ENCODE measurements around the gene PHF19. TPM values are rescaled to one million over a fixed set of nuclear protein-coding genes. Genes with fewer than 3 reads are reported as not detected.

Gene PHF19
- 73.2 and 73.4 TPM in 2 replicates for total RNA-seq (2014; rRNA removed; shearing (Covaris generic))

DNA sequence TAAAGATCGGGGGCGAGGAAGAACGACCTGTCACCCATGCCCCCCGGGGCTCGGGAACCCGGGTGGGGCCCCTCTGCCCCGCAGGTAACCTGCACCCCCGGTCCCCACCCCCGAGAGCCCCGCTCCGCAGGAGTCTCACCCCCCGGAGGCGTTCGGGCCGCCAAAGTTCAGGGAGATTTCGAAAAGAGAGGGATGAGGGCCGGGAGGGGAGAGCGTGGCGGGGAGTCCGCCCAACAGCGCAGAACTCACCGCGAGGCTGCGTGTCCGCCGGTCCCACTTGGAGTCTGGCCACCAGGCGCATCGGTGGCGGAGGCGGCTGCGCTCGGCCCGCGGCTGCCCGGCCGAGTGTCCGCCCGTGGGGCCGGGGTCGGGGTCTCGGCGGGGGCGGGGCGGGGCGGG lies at the start of gene PHF19:
PHF19 (minus strand) TSS at position 347 of the 399 bp plus-strand sequence. CDS start 2,447 bp downstream, outside the sequence.
- DNase-seq (ENCODE audit: low read depth) = peak; percentile 53

DNA sequence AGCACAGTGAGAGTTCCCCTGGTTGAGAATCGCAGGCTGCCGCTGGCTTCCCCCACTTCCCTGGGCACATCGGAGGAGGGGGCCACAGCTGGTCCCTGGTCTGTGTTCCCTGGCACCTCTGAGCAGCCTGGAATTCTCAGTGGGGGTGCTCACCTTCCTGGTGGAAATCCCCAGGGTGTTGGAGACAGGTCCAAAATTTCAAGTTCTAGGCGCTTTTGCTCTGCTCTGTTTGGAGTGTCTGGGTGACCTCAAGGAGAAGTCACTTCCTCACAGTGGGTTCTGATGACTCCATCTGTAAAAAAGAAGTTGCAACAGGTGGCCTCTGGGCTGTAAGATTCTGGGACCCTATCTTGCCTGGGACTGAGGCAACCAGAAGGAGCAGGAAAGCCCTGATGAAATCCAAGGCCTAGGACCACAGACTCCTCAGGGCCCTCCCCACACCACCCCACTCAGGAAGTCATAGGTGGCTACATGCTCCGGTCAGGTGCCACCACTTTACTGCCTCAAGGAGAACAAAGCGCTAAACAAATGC lies 49.5 kb upstream of the PHF19 start, which contains the start of gene TRAF1:
TRAF1 (minus strand) TSS at position 400 of the 532 bp plus-strand sequence. CDS start 721 bp downstream, outside the sequence.
- peak; percentile 27 for DNase-seq (ENCODE audit: low read depth)

DNA sequence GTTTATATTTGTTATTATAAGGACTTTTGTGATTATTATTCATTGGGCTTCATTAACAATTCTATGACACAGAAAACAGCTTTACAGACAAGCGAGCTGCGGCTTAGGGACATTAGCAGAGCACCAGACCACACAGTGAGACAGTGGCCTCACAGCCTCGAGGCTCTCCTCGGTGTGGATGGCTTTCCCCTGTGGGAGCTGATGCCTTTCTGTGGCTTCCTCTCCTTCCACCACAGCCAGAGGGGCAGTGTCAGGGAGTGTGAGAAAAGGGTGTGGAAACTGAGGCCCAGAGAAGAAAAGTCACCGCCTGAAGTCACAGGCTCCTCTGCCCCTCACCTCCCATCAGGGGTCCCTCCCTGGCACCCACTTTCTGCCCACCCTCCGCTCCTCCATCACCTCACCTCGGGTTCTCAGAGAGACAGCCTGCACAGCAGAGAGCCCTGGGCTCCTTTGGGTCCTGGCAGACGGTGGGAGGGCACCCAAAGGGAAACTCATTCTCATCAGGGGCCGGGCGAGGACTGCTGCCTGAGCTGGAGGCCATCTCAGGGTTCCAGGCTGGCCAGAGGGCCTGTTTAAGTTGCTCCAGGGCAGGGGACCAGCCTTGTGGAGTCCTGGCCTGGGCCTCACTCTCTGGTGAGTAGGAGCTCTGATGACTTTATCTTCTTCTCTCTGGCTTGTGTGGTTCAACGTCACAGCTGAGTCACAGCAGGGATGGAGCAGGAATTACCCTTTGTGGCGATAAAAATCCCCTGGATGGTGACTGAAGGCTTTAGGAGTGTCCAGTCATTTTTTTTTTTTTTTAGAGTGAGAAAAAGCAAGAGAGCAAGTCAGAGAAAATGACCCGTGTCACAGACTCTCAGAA lies 48.8 kb upstream of the PHF19 start:
- peak; percentile 96 for DNase-seq (ENCODE audit: low read depth)

DNA sequence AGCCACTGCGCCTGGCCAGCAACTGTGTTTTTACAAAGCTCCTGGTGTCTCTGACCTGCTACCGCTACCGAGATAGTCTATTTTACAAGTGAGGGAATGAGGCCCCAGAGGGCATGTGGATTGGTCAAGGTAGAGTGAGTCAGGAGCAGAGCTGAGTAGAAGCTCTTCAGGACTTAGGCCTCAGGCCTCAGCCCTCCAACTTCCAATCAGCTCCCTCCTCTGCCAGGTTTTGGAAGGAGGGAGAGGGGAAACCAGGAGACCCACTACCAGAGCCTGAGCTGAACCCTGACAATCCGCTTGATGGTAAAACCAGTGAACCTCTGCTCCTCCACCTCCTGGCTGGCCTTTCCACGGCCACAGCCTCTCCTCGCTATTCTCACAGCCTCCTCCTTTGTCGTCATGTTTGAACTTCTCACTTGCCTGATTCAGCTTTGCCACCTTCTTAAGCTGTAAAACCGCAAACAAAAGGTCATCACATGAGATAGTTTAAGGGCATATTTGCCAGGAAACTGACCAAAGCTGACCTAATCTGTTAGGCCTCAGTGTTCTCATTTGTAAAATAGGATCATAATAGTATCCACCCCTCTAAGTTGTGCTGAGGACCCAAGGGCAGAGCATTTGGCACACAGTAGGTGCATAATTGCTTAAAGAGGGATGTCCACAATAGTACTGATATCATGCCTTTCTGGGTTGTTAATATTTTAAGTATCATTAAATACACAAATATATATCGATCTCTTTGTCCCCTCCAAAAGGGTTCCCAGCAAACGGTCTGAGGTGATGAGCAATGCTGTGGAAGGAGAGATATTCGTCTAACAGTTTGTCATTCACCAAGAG lies 47.9 kb upstream of the PHF19 start:
- DNase-seq (ENCODE audit: low read depth) = peak; percentile 87

DNA sequence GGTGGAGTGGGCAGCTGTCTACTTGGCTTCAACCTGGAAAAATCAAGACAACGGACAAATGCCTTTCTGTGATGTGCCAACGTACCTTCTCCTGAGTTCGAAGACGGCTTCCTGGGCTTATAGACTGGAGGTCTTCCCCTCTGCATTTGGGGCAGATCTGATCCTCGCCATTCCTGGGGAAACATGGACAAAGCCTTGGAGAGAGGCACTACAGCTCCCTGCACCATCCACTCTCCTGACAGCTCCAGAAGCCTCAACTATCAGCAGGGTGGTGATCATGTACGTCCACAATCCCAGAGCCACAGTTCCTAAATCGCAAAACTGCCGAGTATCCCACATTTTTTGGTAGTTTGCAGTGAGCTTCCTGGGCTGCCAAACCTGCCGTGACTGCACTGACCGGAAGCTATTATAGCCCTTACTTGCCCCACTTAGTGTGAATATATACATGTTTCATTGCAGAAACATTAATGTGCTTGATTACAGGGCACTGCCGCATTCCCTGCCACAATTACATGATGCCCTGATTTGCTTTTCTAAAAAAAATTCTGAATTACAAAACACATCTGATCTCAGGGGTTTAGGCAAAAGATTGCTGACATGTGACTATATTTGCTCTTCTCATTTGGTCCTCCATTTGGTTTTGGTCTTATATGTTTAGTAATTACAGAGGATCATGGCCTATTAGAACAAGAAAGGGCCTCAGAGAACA lies 46.8 kb upstream of the PHF19 start:
- no peak for DNase-seq (ENCODE audit: low read depth)

DNA sequence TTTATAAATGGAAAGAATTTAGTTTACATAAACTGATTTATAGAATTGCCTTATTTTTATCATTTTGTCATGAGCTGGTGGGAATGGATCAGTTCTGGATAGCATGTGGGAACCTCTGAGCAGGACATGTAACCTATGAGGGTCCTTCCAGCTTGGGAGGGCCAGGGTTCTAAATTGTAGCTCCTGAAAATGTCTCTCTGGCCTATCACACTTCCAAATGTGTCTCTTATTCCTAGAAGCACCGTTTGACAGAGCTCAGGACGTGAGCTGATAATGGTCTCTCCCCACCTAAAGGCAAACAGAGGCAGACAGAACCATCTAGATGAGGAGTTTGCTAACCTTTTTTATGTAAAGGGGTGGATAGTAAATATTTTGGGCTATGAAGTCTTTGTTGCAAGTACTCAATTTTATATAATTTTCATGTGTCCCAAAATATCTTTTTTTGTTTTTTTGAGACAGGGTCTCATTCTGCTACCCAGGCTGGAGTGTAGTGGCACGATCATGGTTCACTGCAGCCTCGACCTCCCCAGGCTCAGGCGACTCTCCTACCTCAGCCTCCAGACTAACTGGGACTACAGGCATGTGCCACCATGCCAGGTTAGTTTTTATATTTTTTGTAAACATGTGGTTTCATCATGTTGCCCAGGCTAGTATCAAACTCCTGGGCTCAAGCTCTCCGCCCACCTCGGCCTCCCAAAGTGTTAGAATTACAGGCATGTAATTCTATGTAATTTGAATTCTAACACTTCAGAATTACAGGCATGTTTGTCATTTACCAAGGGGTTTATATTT lies 45.6 kb upstream of the PHF19 start:
- no peak for DNase-seq (ENCODE audit: low read depth)

DNA sequence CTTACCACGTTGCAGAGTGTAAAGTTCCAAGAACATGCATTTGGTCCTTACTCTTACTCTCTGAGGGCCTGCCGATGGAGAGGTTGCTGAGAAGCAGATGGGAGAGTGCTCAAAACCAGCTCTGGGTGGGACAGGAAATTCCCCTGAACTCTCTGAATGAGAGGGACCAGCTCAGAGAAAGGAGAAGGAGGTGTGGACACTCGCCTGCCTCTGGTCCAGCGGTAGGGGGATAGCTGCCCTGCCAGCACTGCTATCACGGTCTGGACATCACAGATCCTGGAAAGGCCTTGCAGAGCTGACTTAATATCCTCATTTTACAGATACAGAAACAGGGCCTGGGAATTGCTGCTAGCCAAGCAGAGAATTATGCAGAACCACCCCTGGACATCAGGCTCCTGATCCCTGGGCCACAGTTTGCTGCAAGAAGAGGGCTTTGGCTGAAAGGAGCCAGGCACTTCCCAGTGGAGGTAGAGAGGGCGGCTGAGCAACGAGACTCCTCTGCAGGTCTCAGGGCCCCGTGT lies 44.7 kb upstream of the PHF19 start:
- no peak for DNase-seq (ENCODE audit: low read depth)

DNA sequence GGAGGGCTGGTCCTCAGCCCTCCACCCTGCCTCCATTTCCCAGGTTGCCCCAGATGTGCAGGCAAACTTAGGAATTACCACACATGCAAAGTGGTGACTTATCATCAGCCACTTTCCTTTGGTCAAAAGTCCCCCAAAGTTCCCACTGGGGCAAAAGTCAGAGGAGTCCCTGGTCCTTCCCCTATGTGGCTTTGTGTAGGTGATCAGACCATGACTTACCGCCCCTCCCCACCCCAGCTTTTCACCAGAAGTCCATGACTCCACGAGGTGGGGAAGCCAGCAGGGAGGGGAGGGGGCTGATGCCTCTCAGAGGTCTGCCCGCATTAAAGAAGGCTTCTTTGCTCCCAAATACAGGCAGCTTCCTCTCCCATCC lies 43.8 kb upstream of the PHF19 start:
- no peak for DNase-seq (ENCODE audit: low read depth)

DNA sequence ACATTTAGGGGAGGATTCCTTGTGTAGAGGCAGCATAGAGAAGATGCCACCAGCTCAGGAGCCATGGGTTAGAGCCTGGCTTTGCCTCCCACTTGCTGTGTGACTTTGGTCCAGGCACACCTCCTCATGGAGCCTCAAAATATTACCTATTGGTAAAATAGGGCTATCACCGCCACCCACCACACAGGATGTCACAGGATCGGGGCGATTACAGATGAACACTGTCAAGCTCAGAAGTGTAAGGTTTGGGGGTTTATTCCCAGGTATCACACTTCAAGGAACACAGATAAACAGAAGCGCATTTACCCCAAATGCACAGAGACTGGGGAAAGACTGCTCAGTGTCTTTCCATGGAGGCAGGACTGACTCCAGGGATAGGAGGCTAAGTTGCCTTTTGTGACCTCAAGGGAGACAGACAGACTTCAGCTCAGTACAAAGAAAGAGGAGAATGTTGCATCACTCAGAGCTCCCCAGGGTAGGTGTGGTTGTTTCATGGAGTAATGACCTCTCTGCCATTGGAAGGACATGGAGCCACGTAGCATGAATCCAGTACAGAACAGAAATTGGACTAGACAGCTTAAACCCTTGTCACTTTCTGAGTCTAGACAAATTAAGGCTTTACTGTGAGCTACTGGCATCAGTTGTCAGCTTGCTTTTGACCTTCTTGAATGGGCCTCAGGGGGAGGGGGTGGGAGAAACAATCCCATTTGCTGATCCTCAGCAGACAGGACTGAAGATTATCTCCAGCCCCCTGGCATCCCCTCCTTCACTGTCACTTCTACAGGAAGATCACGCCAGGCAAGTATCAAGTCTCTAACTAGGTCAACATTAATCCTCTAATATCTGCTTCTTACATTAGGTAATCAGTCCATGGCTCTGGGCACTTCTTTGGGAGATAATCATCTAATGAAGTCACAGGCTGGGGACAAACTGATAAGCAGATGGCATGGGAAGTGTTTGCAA lies 43.1 kb upstream of the PHF19 start:
- DNase-seq (ENCODE audit: low read depth) = peak; percentile 35

DNA sequence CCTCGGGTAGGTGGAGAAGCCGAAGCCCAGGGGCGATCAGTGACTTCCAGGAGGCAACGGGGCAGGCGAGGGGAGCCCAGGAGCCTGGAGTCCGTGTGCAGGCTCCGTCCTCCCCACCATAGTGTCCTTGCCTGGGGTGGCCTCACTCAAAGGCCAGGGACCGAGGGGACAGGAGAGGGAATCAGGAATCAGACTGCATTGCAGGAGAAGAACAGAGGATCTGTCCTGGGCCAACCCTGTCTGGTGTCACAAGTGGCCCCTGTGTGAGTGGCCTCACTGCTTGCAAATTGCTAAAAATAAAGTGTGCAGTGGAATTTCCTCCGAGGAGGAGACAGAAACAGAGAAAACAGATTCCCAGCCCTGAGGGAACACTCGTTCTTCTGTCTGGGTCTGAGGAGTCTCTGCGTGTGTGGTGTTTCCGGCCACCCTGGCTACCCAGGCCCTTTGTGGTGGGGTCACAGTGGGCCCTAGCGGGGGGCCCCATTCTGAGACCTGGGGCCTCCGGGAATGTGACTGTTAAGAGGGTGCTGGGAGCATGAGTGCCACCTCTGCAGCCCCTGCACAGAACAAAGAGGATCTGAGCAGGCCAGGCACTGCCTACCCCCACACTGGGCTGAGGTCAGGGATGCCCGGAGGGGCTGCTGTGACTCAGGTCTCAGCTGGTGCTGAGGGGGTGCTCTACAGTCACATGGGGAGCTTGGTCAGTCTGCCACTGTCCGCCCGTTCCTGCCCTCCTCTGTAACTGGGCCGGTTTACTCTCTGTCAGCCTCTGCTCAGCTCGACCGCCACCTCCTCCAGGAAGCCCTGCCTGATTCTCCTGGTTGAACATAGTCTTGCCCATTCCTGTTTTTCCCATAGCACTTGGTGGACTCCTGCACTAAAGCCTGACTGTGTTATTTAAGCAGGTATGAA lies 42.2 kb upstream of the PHF19 start:
- peak; percentile 95 for DNase-seq (ENCODE audit: low read depth)

DNA sequence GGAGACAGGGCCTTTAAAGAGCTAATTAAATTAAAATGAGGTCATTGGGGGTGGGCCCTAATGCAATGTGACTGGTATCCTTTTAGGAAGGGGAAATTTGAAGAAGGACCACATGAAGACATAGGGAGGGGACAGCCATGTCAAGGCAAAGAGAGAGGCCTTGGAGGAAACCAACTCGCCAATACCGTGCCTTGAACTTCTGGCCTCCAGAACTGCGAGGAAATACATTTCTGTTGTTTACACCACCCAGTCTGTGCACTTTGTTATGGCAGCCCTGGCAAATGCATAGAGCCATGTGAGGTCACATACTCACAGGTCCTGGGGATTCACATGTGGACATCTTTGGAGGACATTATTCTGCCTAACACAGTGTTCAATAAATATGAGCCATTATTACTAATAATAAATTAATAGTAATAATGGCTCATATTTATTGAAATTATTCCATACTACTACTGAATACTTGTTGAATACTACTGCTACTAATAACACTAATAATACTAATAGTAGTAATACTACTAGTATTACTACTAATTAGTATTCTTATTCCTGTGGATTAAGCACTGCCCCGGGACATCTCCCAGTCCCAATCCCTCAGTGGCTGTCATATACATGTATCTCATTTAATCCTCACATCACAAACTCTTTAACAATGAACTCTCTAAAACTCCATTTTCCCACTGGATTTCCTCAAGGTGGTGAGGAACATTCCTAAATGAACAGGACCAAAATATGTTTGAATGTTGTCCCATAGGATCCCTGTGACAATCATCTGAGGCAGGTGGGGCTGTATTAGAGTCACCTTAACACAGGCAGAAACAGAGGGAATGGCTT lies 41.2 kb upstream of the PHF19 start:
- no peak for DNase-seq (ENCODE audit: low read depth)

DNA sequence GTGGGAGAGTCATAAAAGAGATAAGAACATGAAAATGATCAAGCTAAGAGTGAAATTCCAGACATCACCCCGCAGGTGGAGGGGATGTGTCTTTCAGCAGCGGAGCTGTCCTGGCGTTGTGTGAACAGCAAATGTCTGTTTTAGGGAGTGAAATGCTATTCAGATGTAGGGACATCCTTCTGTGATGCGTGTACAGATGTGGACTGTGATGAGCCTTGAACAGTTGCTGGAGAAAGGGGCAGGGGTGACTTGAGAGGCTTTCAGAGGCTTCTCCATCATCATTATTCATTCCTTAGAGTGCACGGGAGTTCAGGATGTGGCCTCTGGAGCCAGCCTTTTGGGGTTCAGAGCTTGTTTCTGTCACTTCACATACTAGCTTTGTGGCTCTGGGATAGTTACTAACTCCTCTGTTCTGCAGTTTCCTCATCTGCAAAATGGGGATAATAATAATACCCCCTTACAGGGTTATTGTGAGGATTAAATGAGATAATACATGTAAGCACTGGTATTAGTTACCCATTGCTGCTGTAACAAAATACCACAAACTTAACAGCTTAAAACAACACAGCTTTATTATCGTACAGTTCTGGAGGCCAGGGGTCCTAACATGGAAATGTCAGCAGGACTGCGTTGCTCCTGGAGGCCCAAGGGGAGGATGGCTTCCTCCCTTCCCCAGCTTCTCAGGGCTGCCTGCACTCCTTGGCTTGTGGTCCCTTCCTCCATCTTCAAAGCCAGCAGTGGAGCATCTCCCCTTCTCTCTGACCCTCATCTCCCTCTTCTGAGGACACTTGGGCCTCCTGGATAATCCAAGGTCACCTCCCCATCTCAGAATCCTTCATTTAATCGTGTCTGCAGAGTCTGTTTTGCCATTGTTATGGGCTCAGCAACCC lies 40.2 kb upstream of the PHF19 start:
- no peak for DNase-seq (ENCODE audit: low read depth)

DNA sequence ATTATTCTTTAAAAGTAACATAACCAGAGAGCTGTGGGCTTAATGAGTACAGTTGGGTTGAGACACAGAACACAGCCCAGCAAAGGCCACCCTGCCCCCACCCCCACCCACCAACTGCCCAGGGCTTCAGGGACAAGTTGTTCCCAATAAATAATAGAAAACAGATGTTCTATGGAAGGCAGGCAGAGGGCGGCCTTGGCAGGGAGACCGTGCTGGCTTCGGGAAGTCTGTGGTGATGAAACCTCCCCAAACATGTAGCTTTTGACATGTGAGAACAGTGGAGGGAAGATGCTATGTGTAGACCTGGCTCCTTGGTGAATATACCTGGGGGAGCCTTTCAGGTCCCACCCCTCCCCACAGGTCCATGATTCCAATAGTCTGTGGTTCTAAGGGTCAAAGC lies 39.6 kb upstream of the PHF19 start:
- DNase-seq (ENCODE audit: low read depth) = peak; percentile 85

DNA sequence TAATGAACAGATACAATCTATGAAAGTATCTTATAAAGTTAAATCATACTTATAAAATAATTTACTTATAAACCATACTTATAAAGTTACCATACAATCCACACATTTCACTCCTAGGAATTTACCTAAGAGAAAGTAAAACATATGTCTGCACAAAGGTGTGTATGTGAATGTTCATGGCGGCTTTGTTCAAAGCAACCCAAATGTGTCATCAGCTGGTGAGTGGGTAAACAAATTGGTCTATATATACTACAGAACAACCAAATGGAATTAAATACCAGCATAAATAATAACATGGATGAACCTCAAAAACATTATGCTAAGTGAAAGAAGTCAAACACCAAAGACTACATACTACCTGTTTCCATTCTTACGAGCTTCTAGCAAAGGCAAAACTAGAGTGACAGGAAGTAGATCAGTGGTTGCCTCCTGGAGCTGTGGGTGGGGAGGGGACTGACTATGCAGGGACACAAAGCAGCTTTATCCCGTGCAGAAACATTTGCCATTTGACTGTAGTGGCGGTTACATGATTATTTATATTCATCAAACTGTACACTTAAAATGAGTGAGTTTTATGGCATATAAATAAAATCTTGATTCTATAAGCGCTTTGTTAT lies 39.0 kb upstream of the PHF19 start:
- DNase-seq (ENCODE audit: low read depth) = no peak

DNA sequence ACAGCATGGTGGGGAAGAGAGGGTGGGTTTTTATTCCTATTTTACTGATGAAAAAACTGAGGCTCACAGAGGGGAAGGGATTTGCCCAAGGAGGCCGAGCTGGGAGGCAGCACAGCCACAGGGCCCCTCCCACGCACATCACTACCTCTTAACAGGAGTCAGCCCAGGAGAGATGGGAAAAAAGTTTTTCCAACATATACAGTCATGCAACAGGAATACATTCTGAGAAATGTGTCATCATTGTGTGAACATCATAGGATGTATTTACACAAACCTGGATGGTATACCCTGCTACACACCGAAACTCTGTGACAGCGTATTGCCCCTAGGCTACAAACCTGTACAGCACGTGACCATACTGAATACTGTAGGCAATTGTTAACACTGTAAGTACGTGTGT lies 38.0 kb upstream of the PHF19 start:
- peak; percentile 23 for DNase-seq (ENCODE audit: low read depth)

DNA sequence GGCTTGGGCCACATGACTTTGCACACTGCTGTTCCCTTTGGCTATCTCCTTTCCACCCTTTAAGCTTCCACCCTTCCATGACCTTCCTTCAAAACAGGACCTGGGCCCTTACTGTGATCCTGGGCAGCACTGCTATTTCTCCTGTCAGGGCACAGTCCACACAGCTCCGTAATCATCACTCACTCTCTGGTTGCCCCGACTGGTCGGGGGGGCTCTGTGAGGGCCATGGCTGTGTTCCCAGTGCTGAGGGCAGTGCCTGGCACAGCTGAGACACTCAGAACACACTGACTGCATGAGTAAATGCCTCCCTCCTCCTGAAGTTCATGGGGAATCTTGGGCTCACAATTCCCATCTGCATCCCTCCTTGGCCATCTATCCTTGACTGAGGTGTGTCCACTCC lies 37.4 kb upstream of the PHF19 start:
- no peak for DNase-seq (ENCODE audit: low read depth)

Measured in RPMI7951 (cell line).